GM12874 (cell line): ENCODE measurements around the gene BIRC7.

Source experiments
- CTCF ChIP-seq: IDR thresholded peaks from 2 replicates; pipeline ENCODE4 v1.5.1; 2011; ENCODE audit warnings: low read depth, mild to moderate bottlenecking, control low read depth, low read length, moderate library complexity; ENCODE audit not compliant: insufficient read depth

The BIRC7 gene

DNA sequence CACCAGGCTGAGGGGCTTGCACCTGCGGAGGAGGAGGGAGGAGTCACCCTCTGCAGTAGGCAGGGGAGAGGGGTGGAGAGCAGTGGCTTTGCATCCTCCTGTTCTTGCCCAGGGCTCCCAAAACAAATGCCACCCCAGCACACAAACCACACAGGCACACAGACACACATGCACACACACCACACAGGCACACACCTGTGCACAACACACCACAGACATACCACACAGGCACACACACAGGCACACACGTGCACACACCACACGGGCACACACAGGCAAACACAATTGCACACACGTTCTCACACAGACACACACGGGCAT lies 46.4 kb upstream of the BIRC7 start:
- no peak for TF ChIP-seq CTCF

- TF ChIP-seq CTCF = no peak
Observed at GRCh38 chr20:63189846-63190559, 45.7 kb upstream of the BIRC7 start.

DNA sequence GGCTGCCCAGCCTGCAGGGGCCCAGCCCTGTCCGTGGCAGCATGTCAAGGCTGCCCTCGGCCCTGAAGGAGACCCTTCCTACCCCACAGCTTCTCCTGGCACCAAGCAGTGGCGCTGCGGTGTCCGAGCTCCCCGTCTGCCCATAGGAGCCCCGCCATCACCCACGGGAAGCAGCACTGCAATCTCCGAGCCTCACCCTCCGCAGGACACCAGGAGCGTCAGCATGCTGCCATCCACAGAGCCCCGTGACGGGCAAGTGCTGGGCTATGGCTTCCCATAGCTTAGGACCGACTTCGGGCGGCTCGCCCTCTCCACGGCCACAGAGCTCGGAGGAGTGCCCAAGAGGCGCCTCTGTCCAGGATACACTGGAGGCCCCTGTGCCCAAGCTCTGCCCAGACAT lies 44.9 kb upstream of the BIRC7 start:
- TF ChIP-seq CTCF = no peak

DNA sequence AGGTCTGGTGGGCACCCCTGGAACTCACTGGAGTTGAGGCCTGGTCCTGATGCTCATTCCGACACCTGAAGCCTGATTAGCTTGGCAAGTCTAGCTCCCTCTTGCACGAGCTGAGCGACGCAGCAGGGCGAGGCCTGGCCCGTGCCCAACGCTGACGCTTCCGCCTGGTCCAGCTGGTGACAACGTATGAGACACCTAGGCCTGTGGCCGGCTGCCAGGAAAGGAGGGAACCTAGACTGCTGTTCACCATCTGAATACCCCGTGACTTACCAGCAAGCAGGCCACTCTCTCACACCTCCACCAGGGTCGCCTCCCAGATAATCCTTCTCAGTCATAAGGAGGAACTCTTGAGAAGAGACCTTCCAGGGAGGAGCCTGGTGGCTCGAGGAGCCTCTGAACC lies 44.3 kb upstream of the BIRC7 start:
- TF ChIP-seq CTCF = no peak

GRCh38 chr20:63192721-63193120 lies 43.0 kb upstream of the BIRC7 start:
- TF ChIP-seq CTCF = no peak

- TF ChIP-seq CTCF = no peak
Observed at GRCh38 chr20:63194007-63194796, 41.5 kb upstream of the BIRC7 start.

DNA sequence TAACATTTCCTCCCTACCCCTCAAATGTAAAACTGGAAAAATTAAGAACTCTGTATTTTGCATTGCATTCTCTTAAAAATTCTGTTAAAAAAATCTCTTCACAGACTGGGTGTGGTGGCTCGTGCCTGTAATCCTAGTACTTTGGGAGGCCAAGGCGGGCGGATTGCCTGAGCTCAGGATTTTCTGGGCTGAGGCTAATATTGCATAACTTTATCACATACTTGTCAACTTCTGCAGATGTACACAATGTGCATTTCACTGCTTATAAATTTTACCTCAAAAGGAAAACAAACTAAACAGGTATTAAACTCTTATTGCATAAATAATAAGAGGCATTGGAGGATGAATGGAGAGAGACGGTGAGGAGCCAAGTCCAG lies 40.9 kb upstream of the BIRC7 start:
- TF ChIP-seq CTCF = no peak
